A549 (cell line): ENCODE data around the gene CPZ. TPM values are rescaled to one million over a fixed set of nuclear protein-coding genes. Genes with fewer than 3 reads are reported as not detected.

ENCODE experiments used
- ATAC-seq, 2 experiments: fragments of 200-7000 bp in 1 of 2; fragments of >200 bp in 1 of 2; cut with Nextera tagmentation in 1 of 2; cut with Tn5 transposase in 1 of 2; 3 replicates each; pipeline versions ENCODE4 v1.8.0 to v1.9.1; 2018 to 2020; ENCODE audit warnings: mild to moderate bottlenecking in 1 of 2, moderate library complexity in 1 of 2
- CTCF ChIA-PET: fragments of 300-600 bp; sonication (Branson Sonifier 250); formaldehyde crosslinking; extraction: SDS; loops from one replicate; lab custom pipeline; 2021; ENCODE audit warnings: antibody characterized with exemption, inconsistent platforms; lab: Yijun Ruan, JAX
- POLR2A ChIA-PET: fragments of 350-600 bp; formaldehyde crosslinking; extraction: SDS; loops from one replicate; lab custom pipeline; 2021; ENCODE audit warnings: antibody characterized with exemption, inconsistent platforms; lab: Yijun Ruan, JAX
- DNase-seq, 2 experiments: peaks; one replicate each; pipeline versions ENCODE4 v3.0.0 to v3.0.0-alpha.2; 2011 to 2016; ENCODE audit warnings: low read depth in 1 of 2, low spot score in 1 of 2
- FAIRE-seq: peaks from 2 replicates; lab custom pipeline; 2011; peaks lifted over from hg19 to GRCh38; lab: Jason Lieb, UNC
- H3K27ac ChIP-seq, 2 experiments: fragments of >200 bp; sonication (Bioruptor Twin); formaldehyde crosslinking; 3 replicates each; pipeline ENCODE4 v1.5.1; 2016 to 2017
- H3K4me1 ChIP-seq: fragments of >200 bp; sonication (Bioruptor Twin); formaldehyde crosslinking; 3 replicates; pipeline ENCODE4 v1.6.1; 2016
- H3K4me2 ChIP-seq: fragments of >200 bp; sonication (Bioruptor Twin); formaldehyde crosslinking; 3 replicates; pipeline ENCODE4 v1.6.1; 2016
- H3K4me3 ChIP-seq: fragments of >200 bp; sonication (Bioruptor Twin); formaldehyde crosslinking; 3 replicates; pipeline ENCODE4 v1.5.1; 2016
- H3K9me3 ChIP-seq: fragments of >200 bp; sonication (Bioruptor Twin); formaldehyde crosslinking; 3 replicates; pipeline ENCODE4 v1.6.1; 2016
- ATOH8 ChIP-seq: fragments of 250-450 bp; sonication (Bioruptor Pico); IDR thresholded peaks from 2 replicates; pipeline ENCODE4 v1.5.0; 2020; ENCODE audit warnings: low read depth, mild to moderate bottlenecking, moderate library complexity
- BHLHE40 ChIP-seq: IDR thresholded peaks from 2 replicates; pipeline ENCODE4 v1.6.1; 2012; ENCODE audit warnings: low read depth, low read length, inconsistent platforms
- CBX8 ChIP-seq: fragments of 200-600 bp; sonication (generic); IDR thresholded peaks from 2 replicates; pipeline ENCODE4 v1.6.1; 2016
- CHD2 ChIP-seq: fragments of 150-350 bp; IDR thresholded peaks from 2 replicates; pipeline ENCODE4 v1.6.1; 2014; ENCODE audit warnings: low read length; ENCODE audit not compliant: partially characterized antibody
- E2F6 ChIP-seq: IDR thresholded peaks from 2 replicates; pipeline ENCODE4 v1.6.1; 2012; ENCODE audit warnings: low read depth, borderline replicate concordance
- EHF ChIP-seq: fragments of 250-450 bp; sonication (Bioruptor Pico); IDR thresholded peaks from 2 replicates; pipeline ENCODE4 v1.5.0; 2020; ENCODE audit warnings: mild to moderate bottlenecking
- ESRRA ChIP-seq: fragments of 150-350 bp; IDR thresholded peaks from 2 replicates; pipeline ENCODE4 v1.6.1; 2014; ENCODE audit warnings: mild to moderate bottlenecking, low read length, borderline replicate concordance
- FOSB ChIP-seq: fragments of 250-450 bp; sonication (Bioruptor Pico); IDR thresholded peaks from 2 replicates; pipeline ENCODE4 v1.5.0; 2020; ENCODE audit warnings: mild to moderate bottlenecking, moderate library complexity
- FOSL2 ChIP-seq, 2 experiments: fragments of 450-650 bp in 1 of 2; fragments of >200 bp in 1 of 2; sonication (Bioruptor Twin) in 1 of 2; formaldehyde crosslinking; IDR thresholded peaks; 2 replicates each; pipeline versions ENCODE4 v1.5.0 to v1.6.1; 2016 to 2020; ENCODE audit warnings: mild to moderate bottlenecking in 1 of 2, moderate library complexity in 1 of 2
- FOXS1 ChIP-seq: fragments of 250-450 bp; sonication (Bioruptor Pico); IDR thresholded peaks from 2 replicates; pipeline ENCODE4 v1.5.0; 2020; ENCODE audit warnings: mild to moderate bottlenecking, moderate library complexity
- GATA3 ChIP-seq: IDR thresholded peaks from 2 replicates; pipeline ENCODE4 v1.6.1; 2012; ENCODE audit warnings: borderline replicate concordance
- HMGXB4 ChIP-seq: fragments of 250-450 bp; sonication (Bioruptor Pico); IDR thresholded peaks from 2 replicates; pipeline ENCODE4 v1.5.0; 2021; ENCODE audit warnings: mild to moderate bottlenecking, moderate library complexity, borderline replicate concordance
- HOXA7 ChIP-seq: fragments of 250-450 bp; sonication (Bioruptor Pico); IDR thresholded peaks from 2 replicates; pipeline ENCODE4 v1.5.0; 2020; ENCODE audit warnings: mild to moderate bottlenecking, moderate library complexity
- KDM1A ChIP-seq: fragments of 200-600 bp; sonication (generic); IDR thresholded peaks from 2 replicates; pipeline ENCODE4 v1.6.1; 2016; ENCODE audit warnings: low read depth, mild to moderate bottlenecking
- MAFK ChIP-seq: fragments of 450-650 bp; IDR thresholded peaks from 2 replicates; pipeline ENCODE4 v1.6.1; 2014; ENCODE audit not compliant: partially characterized antibody
- MYC ChIP-seq: IDR thresholded peaks from 2 replicates; pipeline ENCODE4 v1.6.1; 2012; ENCODE audit warnings: mild to moderate bottlenecking, inconsistent platforms, low read length, improper control_type of control experiment, borderline replicate concordance
- NFE2L2 ChIP-seq: fragments of 150-350 bp; conservative IDR thresholded peaks from 2 replicates; pipeline ENCODE4 v1.6.1; 2014; ENCODE audit warnings: low read length
- NPAS2 ChIP-seq: fragments of 250-450 bp; sonication (Bioruptor Pico); IDR thresholded peaks from 2 replicates; pipeline ENCODE4 v1.8.0; 2022; ENCODE audit warnings: mild to moderate bottlenecking, moderate library complexity, borderline replicate concordance
- NR3C1 ChIP-seq: fragments of >200 bp; sonication (Bioruptor Twin); formaldehyde crosslinking; IDR thresholded peaks from 3 replicates; pipeline ENCODE4 v1.6.1; 2017
- PHF8 ChIP-seq: fragments of 200-600 bp; sonication (generic); IDR thresholded peaks from 2 replicates; pipeline ENCODE4 v1.6.1; 2016; ENCODE audit warnings: low read depth, mild to moderate bottlenecking, antibody characterized with exemption, moderate library complexity, borderline replicate concordance
- POLR2A ChIP-seq: IDR thresholded peaks from 2 replicates; pipeline ENCODE4 v1.6.1; 2012; ENCODE audit warnings: mild to moderate bottlenecking, low read length
- POLR2AphosphoS2 ChIP-seq: conservative IDR thresholded peaks from 2 replicates; pipeline ENCODE4 v1.6.1; 2012; ENCODE audit warnings: low read length, improper control_type of control experiment, inconsistent platforms
- RCOR1 ChIP-seq: fragments of 150-350 bp; IDR thresholded peaks from 2 replicates; pipeline ENCODE4 v1.6.1; 2014; ENCODE audit warnings: antibody characterized with exemption, low read length, low read depth
- SREBF2 ChIP-seq: fragments of 450-650 bp; IDR thresholded peaks from 2 replicates; pipeline ENCODE4 v1.6.1; 2014; ENCODE audit warnings: mild to moderate bottlenecking, moderate library complexity
- TP53 ChIP-seq: fragments of 250-450 bp; sonication (Bioruptor Pico); IDR thresholded peaks from 2 replicates; pipeline ENCODE4 v1.5.0; 2021; ENCODE audit warnings: mild to moderate bottlenecking, moderate library complexity
- ZC3H11A ChIP-seq: fragments of 450-650 bp; IDR thresholded peaks from 2 replicates; pipeline ENCODE4 v1.6.1; 2014; ENCODE audit warnings: antibody characterized with exemption, mild to moderate bottlenecking
- ZFP36 ChIP-seq: fragments of 450-650 bp; IDR thresholded peaks from 2 replicates; pipeline ENCODE4 v1.6.1; 2014; ENCODE audit warnings: borderline replicate concordance; ENCODE audit not compliant: partially characterized antibody
- WGBS: methylation state at CpG from one replicate; pipeline ENCODE4 v1.1.6; 2017; ENCODE audit errors: missing lambda C conversion rate; 5-methylcytosine and 5-hydroxymethylcytosine counted together
- polyA plus RNA-seq, 4 experiments: library from polyadenylated mRNA; depleted of rRNA in 3 of 4; stranded (reverse); fragments of >200 nt; fragmentation: RNase III in 1 of 4; extraction: RNeasy Plus Mini Kit Qiagen cat#74134 plus additional on column Dnase treatment in 1 of 4; gene quantifications; 2 replicates in 3 of 4; 3 replicates in 1 of 4; pipeline ENCODE4 v1.2.3, GENCODE V29; 2011 to 2017
- TF ChIP-seq, protein P1 (sequence below): fragments of 150-350 bp; IDR thresholded peaks from 2 replicates; pipeline ENCODE4 v1.6.1; 2014; ENCODE audit warnings: low read depth, mild to moderate bottlenecking, low read length
- TF ChIP-seq, protein P2 (sequence below): fragments of 450-650 bp; IDR thresholded peaks from 2 replicates; pipeline ENCODE4 v1.6.1; 2014; ENCODE audit warnings: antibody characterized with exemption

Gene CPZ
- polyA plus RNA-seq, 2 of the 4 experiments (the other 2 are of a cell fraction): 0.09 to 0.21 TPM

GRCh38 chr4:8589823-8590545 lies 2.6 kb upstream of the CPZ start:
- DNase-seq: no peak
- no peak overlapping the region for H3K4me2 ChIP-seq
- no peak overlapping the region for H3K27ac ChIP-seq
- no peak for FAIRE-seq
- POLR2A ChIA-PET: no interaction called here
- WGBS: 31% methylated on average over 11 of the region's 11 CpGs
- no peaks in the 10 kb centered on the region for H3K4me1 ChIP-seq
- TF ChIP-seq ZFP36 (no peak), ATOH8 (no peak), CHD2 (no peak), NPAS2 (CRISPR knock-in tag) (no peak), KDM1A (no peak), MAFK (no peak), SREBF2 (no peak), NR3C1 (no peak), TP53 (CRISPR knock-in tag) (no peak), POLR2A (no peak), MYC (no peak), FOSL2 (IDR thresholded peaks at IDR 0.05) (no peak), FOSL2 (CRISPR knock-in tag; IDR thresholded peaks at IDR 0.05) (no peak), NFE2L2 (no peak)
- TF ChIP-seq, protein P1, sequence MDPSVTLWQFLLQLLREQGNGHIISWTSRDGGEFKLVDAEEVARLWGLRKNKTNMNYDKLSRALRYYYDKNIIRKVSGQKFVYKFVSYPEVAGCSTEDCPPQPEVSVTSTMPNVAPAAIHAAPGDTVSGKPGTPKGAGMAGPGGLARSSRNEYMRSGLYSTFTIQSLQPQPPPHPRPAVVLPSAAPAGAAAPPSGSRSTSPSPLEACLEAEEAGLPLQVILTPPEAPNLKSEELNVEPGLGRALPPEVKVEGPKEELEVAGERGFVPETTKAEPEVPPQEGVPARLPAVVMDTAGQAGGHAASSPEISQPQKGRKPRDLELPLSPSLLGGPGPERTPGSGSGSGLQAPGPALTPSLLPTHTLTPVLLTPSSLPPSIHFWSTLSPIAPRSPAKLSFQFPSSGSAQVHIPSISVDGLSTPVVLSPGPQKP: no peak
- no peak for ATAC-seq
- CTCF ChIA-PET: interaction anchor here (1.0 to 4.4 kb wide), 2 partner anchors 17 to 121 kb away, joined by 6 to 34 read pairs; no protein-coding TSS in a partner anchor
- H3K9me3 ChIP-seq: no peaks in the 10 kb centered on the region
- no peak overlapping the region for H3K4me3 ChIP-seq

GRCh38 chr4:8590546-8590880 lies 2.1 kb upstream of the CPZ start:
- no peak for FAIRE-seq
- no peak for DNase-seq
- 39% methylated on average over 5 of the region's 5 CpGs for WGBS
- Histone ChIP-seq H3K4me3 (no peak overlapping the region), H3K9me3 (no peaks in the 10 kb centered on the region), H3K4me1 (no peaks in the 10 kb centered on the region), H3K27ac (no peak overlapping the region), H3K4me2 (no peak overlapping the region)
- TF ChIP-seq, protein P2, sequence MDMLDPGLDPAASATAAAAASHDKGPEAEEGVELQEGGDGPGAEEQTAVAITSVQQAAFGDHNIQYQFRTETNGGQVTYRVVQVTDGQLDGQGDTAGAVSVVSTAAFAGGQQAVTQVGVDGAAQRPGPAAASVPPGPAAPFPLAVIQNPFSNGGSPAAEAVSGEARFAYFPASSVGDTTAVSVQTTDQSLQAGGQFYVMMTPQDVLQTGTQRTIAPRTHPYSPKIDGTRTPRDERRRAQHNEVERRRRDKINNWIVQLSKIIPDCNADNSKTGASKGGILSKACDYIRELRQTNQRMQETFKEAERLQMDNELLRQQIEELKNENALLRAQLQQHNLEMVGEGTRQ: no peak
- no peak for TF ChIP-seq FOSB
- no peak for TF ChIP-seq POLR2AphosphoS2
- no peak for TF ChIP-seq KDM1A
- no peak for TF ChIP-seq ZC3H11A
- no peak for TF ChIP-seq E2F6
- TF ChIP-seq PHF8: no peak
- no peak for ATAC-seq
- POLR2A ChIA-PET: no interaction called here
- CTCF ChIA-PET: interaction anchor here (1.0 to 4.4 kb wide), 2 partner anchors 17 to 121 kb away, joined by 6 to 34 read pairs; no protein-coding TSS in a partner anchor

DNA sequence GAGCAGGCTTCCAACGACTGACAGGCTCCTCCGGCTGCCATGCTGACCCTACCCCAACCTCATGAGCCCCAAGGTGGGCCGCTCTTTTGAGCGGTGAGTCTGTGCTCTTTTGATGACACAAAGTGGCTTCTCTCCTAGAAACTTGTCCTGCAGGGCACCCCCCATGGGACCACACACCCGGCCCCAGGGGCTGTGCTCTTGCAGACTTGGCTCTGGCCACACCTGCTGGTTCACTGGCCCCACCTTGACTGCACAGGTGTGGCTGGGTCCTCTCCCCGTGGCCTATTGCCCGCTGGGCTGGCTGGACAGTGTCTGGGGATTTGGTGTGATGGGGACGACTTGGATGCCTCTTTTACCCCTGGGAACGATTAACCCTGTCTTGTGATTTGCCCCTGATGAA lies 1.5 kb upstream of the CPZ start:
- Histone ChIP-seq H3K9me3 (no peaks in the 10 kb centered on the region), H3K4me1 (no peaks in the 10 kb centered on the region), H3K4me2 (no peak overlapping the region), H3K27ac (no peak overlapping the region), H3K4me3 (no peak overlapping the region)
- no peak for DNase-seq
- WGBS: 43% methylated on average over 3 of the region's 9 CpGs
- CTCF ChIA-PET: interaction anchor here (1.0 to 4.4 kb wide), 4 partner anchors 10 to 122 kb away, joined by 3 to 34 read pairs (median 4); no protein-coding TSS in a partner anchor
- no peak for FAIRE-seq
- POLR2A ChIA-PET: no interaction called here
- no peak for ATAC-seq
- no peak for TF ChIP-seq RCOR1
- TF ChIP-seq TP53 (CRISPR knock-in tag): no peak
- TF ChIP-seq BHLHE40: no peak
- no peak for TF ChIP-seq HOXA7
- no peak for TF ChIP-seq POLR2AphosphoS2
- TF ChIP-seq CBX8: no peak
- TF ChIP-seq EHF (CRISPR knock-in tag): no peak
- TF ChIP-seq NPAS2 (CRISPR knock-in tag): no peak
- TF ChIP-seq FOXS1 (CRISPR knock-in tag): no peak
- TF ChIP-seq ESRRA: no peak
- no peak for TF ChIP-seq GATA3
- no peak for TF ChIP-seq HMGXB4 (CRISPR knock-in tag)
- TF ChIP-seq, protein P1: no peak
